OCI-LY1 (cell line): ENCODE data around the gene DDAH1.

Experiments used
- H2AFZ ChIP-seq: fragments of 200-600 bp; sonication (generic), shearing (Covaris generic); 2 replicates; pipeline ENCODE4 v1.6.0; 2014; ENCODE audit warnings: antibody characterized with exemption, mild to moderate bottlenecking, low read length
- H3F3A ChIP-seq: fragments of 200-600 bp; sonication (generic), shearing (Covaris generic); 2 replicates; pipeline ENCODE4 v1.6.0; 2014; ENCODE audit warnings: mild to moderate bottlenecking, antibody characterized with exemption, low read length, moderate library complexity; ENCODE audit not compliant: insufficient read depth
- H3K27ac ChIP-seq: fragments of 200-600 bp; sonication (generic); 2 replicates; pipeline ENCODE4 v1.5.1; 2014; ENCODE audit warnings: low read length, mixed run types, mild to moderate bottlenecking, low read depth; ENCODE audit not compliant: poor library complexity, severe bottlenecking
- H3K27me3 ChIP-seq: fragments of 200-600 bp; sonication (generic); 2 replicates; pipeline ENCODE4 v1.6.0; 2014; ENCODE audit warnings: antibody characterized with exemption, mild to moderate bottlenecking, low read length, moderate library complexity; ENCODE audit not compliant: insufficient read depth
- H3K36me3 ChIP-seq: fragments of 200-600 bp; sonication (generic); 2 replicates; pipeline ENCODE4 v1.6.1; 2014; ENCODE audit warnings: mild to moderate bottlenecking, antibody characterized with exemption, low read length, moderate library complexity, mixed read lengths; ENCODE audit not compliant: insufficient read depth
- H3K4me1 ChIP-seq: fragments of 200-600 bp; sonication (generic); 2 replicates; pipeline ENCODE4 v1.5.1; 2014; ENCODE audit warnings: mild to moderate bottlenecking, low read length, moderate library complexity; ENCODE audit not compliant: insufficient read depth, severe bottlenecking
- H3K4me2 ChIP-seq: fragments of 200-600 bp; sonication (generic), shearing (Covaris generic); 2 replicates; pipeline ENCODE4 v1.6.1; 2014; ENCODE audit warnings: low read length
- H3K4me3 ChIP-seq: fragments of 200-600 bp; sonication (generic); 2 replicates; pipeline ENCODE4 v1.5.1; 2014; ENCODE audit warnings: low read length, low read depth, mild to moderate bottlenecking, mixed read lengths; ENCODE audit not compliant: poor library complexity, severe bottlenecking
- H3K79me2 ChIP-seq: fragments of 200-600 bp; shearing (Covaris generic); 2 replicates; pipeline ENCODE4 v1.6.1; 2016; ENCODE audit warnings: mixed run types, low read length, mixed read lengths; ENCODE audit not compliant: insufficient read depth
- H3K9ac ChIP-seq: fragments of 200-600 bp; sonication (generic), shearing (Covaris generic); 2 replicates; pipeline ENCODE4 v1.6.1; 2014; ENCODE audit warnings: mild to moderate bottlenecking, low read length, mixed read lengths
- H3K9me2 ChIP-seq: fragments of 200-600 bp; sonication (generic), shearing (Covaris generic); 2 replicates; pipeline ENCODE4 v1.6.1; 2014; ENCODE audit warnings: low read depth, mild to moderate bottlenecking, low read length, mixed read lengths
- H3K9me3 ChIP-seq: fragments of 200-600 bp; shearing (Covaris generic); 2 replicates; pipeline ENCODE4 v1.6.1; 2014; ENCODE audit warnings: low read length, mixed read lengths
- H4K20me1 ChIP-seq: fragments of 200-600 bp; sonication (generic), shearing (Covaris generic); 2 replicates; pipeline ENCODE4 v1.6.0; 2016; ENCODE audit warnings: mild to moderate bottlenecking, low read length; ENCODE audit not compliant: insufficient read depth
- EZH2 ChIP-seq: fragments of 200-600 bp; sonication (generic), shearing (Covaris generic); IDR thresholded peaks from 2 replicates; pipeline ENCODE4 v1.8.0; 2017; ENCODE audit warnings: borderline replicate concordance, mixed run types, mild to moderate bottlenecking, antibody characterized with exemption, low read length, moderate library complexity, mixed read lengths
- TF ChIP-seq, protein P1 (sequence below): fragments of 200-600 bp; sonication (generic), shearing (Covaris generic); IDR thresholded peaks from 2 replicates; pipeline ENCODE4 v1.5.1; 2017; ENCODE audit warnings: mild to moderate bottlenecking, antibody characterized with exemption, low read length, moderate library complexity, mixed read lengths

DDAH1 gene

DNA sequence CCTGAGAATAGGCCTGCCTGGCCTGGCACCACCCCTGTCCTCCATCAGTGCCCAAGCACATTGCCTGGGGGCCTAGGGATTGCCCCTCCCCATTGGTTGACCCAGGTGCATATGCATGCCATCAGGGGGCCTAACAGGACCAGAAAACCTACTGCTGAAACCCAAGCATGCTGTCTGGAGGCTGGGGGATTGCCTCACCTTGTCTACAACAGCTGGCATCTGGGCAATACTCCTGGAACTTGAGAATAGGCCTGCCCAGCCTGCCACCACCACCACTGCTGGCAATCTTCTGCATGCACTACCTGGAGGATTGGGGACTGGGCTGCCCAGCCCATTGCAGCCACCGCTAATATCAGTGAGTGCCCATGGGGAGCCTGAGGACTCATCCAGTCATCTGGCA lies 132.4 kb downstream of the DDAH1 start:
- H3K9me2 ChIP-seq, result no peaks in the 10 kb centered on the region
- H3F3A ChIP-seq, result no peaks in the 10 kb centered on the region
- TF ChIP-seq, protein P1, sequence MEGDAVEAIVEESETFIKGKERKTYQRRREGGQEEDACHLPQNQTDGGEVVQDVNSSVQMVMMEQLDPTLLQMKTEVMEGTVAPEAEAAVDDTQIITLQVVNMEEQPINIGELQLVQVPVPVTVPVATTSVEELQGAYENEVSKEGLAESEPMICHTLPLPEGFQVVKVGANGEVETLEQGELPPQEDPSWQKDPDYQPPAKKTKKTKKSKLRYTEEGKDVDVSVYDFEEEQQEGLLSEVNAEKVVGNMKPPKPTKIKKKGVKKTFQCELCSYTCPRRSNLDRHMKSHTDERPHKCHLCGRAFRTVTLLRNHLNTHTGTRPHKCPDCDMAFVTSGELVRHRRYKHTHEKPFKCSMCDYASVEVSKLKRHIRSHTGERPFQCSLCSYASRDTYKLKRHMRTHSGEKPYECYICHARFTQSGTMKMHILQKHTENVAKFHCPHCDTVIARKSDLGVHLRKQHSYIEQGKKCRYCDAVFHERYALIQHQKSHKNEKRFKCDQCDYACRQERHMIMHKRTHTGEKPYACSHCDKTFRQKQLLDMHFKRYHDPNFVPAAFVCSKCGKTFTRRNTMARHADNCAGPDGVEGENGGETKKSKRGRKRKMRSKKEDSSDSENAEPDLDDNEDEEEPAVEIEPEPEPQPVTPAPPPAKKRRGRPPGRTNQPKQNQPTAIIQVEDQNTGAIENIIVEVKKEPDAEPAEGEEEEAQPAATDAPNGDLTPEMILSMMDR, result no peak
- TF ChIP-seq EZH2, result no peak
- H3K4me2 ChIP-seq, result no peak overlapping the region
- H3K79me2 ChIP-seq, result no peaks in the 10 kb centered on the region
- H3K4me1 ChIP-seq, result no peaks in the 10 kb centered on the region
- H3K27me3 ChIP-seq, result no peaks in the 10 kb centered on the region
- no peaks in the 10 kb centered on the region for H3K36me3 ChIP-seq
- H4K20me1 ChIP-seq, result no peaks in the 10 kb centered on the region
- H3K9me3 ChIP-seq, result no peaks in the 10 kb centered on the region
- H3K4me3 ChIP-seq, result no peak overlapping the region
- no peak overlapping the region for H3K27ac ChIP-seq
- no peak overlapping the region for H3K9ac ChIP-seq
- H2AFZ ChIP-seq, result no peak overlapping the region

DNA sequence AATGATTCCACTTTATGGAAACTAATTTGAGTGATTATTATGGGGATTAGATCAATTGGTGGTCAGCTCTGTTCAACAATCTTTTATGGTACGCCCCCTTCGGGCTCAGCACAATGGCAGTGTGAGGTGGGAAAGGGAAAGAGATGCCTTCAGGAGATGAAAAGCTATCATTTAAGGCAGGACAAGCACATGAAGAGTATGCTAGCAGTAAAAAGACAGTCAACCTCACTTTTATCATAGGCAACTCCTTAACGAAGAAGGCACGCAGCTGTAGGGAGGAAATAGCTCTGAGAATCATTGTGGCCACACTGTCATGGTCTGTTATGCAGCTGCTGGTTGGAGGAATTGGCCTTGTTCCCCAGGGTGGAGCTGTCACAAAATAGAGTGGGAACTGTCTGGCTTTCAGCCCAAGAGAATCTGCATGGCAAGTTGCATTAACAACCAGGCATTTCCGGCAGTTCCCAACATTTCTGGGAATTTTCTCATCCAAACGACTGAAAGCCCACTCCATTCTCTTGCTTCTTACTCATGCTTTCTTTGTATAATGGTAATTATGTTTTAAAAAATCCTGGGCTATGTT lies 134.2 kb downstream of the DDAH1 start:
- H2AFZ ChIP-seq, result no peak overlapping the region
- TF ChIP-seq, protein P1, result no peak
- TF ChIP-seq EZH2, result no peak
- H3F3A ChIP-seq, result no peaks in the 10 kb centered on the region
- H3K27me3 ChIP-seq, result no peaks in the 10 kb centered on the region
- H3K4me1 ChIP-seq, result no peaks in the 10 kb centered on the region
- H3K4me2 ChIP-seq, result no peak overlapping the region
- H3K9me2 ChIP-seq, result no peaks in the 10 kb centered on the region
- no peak overlapping the region for H3K4me3 ChIP-seq
- H4K20me1 ChIP-seq, result no peaks in the 10 kb centered on the region
- H3K36me3 ChIP-seq, result no peaks in the 10 kb centered on the region
- H3K9me3 ChIP-seq, result no peaks in the 10 kb centered on the region
- no peaks in the 10 kb centered on the region for H3K79me2 ChIP-seq
- H3K27ac ChIP-seq, result no peak overlapping the region
- no peak overlapping the region for H3K9ac ChIP-seq

DNA sequence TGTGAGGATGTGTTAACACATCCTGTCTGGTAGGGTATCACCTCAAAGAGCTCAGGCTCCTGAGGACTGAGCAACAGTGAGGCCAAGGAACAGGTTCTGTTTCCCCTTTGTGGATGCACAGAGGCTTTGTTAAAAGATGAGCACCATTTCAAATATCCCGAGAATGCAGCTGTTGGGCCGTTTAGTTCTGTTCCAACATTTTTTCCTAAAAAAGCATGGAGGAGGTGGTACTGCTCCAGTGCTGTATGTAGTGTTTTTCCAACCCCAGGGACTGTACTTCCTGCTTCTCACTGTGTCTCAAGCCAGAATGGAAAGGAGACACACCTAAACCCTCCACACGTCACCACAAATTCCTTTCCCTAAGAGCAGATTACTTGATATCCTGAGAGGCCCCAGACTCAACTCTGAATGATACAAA lies 134.7 kb downstream of the DDAH1 start:
- no peaks in the 10 kb centered on the region for H3K79me2 ChIP-seq
- TF ChIP-seq, protein P1, result no peak
- TF ChIP-seq EZH2, result no peak
- no peak overlapping the region for H3K4me3 ChIP-seq
- no peaks in the 10 kb centered on the region for H4K20me1 ChIP-seq
- H3K9me2 ChIP-seq, result no peaks in the 10 kb centered on the region
- H3K9me3 ChIP-seq, result no peaks in the 10 kb centered on the region
- no peaks in the 10 kb centered on the region for H3K27me3 ChIP-seq
- H3K4me1 ChIP-seq, result no peaks in the 10 kb centered on the region
- no peaks in the 10 kb centered on the region for H3F3A ChIP-seq
- no peak overlapping the region for H3K4me2 ChIP-seq
- no peak overlapping the region for H3K27ac ChIP-seq
- no peaks in the 10 kb centered on the region for H3K36me3 ChIP-seq
- H2AFZ ChIP-seq, result no peak overlapping the region
- no peak overlapping the region for H3K9ac ChIP-seq
